Activated naive CD4-positive, alpha-beta T cell (primary cell): ENCODE data around the gene AGAP1.

ENCODE experiments used
- DNase-seq, 4 experiments: peaks; one replicate each; lab custom pipeline; 2025; lab: John Stamatoyannopoulos, UW

The AGAP1 gene

GRCh38 chr2:235533198-235533597, 39.4 kb downstream of the AGAP1 start:
- no peak for DNase-seq

GRCh38 chr2:235533616-235534385, 40.0 kb downstream of the AGAP1 start:
- DNase-seq = no peak

- no peak for DNase-seq
Observed at GRCh38 chr2:235534678-235535422, 41.0 kb downstream of the AGAP1 start.

- no peak for DNase-seq
Observed at GRCh38 chr2:235535423-235536130, 41.7 kb downstream of the AGAP1 start.

GRCh38 chr2:235536711-235537110, 42.9 kb downstream of the AGAP1 start:
- no peak for DNase-seq

- no peak for DNase-seq
Observed at GRCh38 chr2:235537186-235537585, 43.3 kb downstream of the AGAP1 start.

- no peak for DNase-seq
Observed at GRCh38 chr2:235537587-235537986, 43.7 kb downstream of the AGAP1 start.

GRCh38 chr2:235538144-235538639, 44.3 kb downstream of the AGAP1 start:
- no peak for DNase-seq

- DNase-seq = no peak
Observed at GRCh38 chr2:235538981-235539380, 45.1 kb downstream of the AGAP1 start.

GRCh38 chr2:235539773-235540172, 45.9 kb downstream of the AGAP1 start:
- no peak for DNase-seq

GRCh38 chr2:235541016-235541415, 47.2 kb downstream of the AGAP1 start:
- DNase-seq = no peak

- DNase-seq = no peak
Observed at GRCh38 chr2:235541838-235542549, 48.2 kb downstream of the AGAP1 start.

GRCh38 chr2:235542733-235543127, 48.9 kb downstream of the AGAP1 start:
- no peak for DNase-seq

GRCh38 chr2:235543128-235543750, 49.4 kb downstream of the AGAP1 start:
- DNase-seq = no peak

- no peak for DNase-seq
Observed at GRCh38 chr2:235543851-235544688, 50.2 kb downstream of the AGAP1 start.

GRCh38 chr2:235544689-235544969, 50.8 kb downstream of the AGAP1 start:
- no peak for DNase-seq

- no peak for DNase-seq
Observed at GRCh38 chr2:235545339-235546150, 51.7 kb downstream of the AGAP1 start.

GRCh38 chr2:235546151-235546435, 52.2 kb downstream of the AGAP1 start:
- no peak for DNase-seq

GRCh38 chr2:235546436-235546835, 52.6 kb downstream of the AGAP1 start:
- DNase-seq = no peak

GRCh38 chr2:235549735-235550377, 56.0 kb downstream of the AGAP1 start:
- no peak for DNase-seq
